ENCODE results near the gene SPINDOC.

Gene SPINDOC

DNA sequence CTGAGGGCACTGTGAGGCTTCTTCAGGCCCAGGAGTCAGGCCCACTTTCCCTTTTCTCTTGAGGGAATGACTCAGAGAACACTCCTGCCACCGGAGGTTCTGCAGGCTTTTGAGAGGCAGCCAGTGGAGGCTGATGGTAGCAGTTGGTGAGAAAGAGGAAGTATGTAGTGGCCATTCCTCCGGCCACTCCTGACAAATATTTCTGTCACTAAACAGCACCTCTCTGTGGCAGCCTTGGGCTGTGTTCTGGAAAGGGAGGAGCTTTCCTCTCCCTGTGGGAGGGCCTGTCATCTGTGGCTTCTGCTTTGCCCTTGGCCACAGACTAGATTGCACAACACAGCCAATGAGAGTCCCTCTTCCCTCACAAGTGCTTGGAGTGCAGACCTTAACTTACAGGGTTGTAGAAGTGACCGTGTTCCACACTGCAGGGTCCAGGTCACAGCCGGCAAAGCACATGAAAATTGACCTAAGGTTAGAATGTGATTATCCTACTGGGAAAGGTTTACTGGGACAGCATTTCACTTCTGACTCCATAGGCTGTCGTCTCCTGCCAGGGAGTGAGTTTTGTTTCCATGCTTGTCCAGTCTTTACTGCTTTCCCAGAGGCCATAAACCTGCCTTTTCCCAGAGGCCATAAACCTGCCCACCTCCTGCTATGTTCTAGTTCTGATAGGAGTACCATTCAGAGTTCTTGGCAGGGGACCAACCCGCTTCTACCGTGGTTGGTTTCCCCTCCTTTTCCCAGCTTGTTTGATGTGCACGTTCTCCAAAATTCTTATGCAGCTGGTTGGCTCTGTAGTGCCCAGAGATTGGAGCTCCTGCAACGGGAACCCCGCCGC lies 58.9 kb downstream of the SPINDOC start:
- ChIA-PET POLR2A (interaction anchor here (0.8 to 1.3 kb wide), 2 partner anchors 11 to 34 kb away, joined by 3 to 5 read pairs; partner anchors contain the start of gene MARK2), CTCF (interaction anchor here (0.6 to 1.9 kb wide), 4 partner anchors 11 to 104 kb away, joined by 3 to 8 read pairs (median 4); no protein-coding TSS in a partner anchor)
- TF ChIP-seq, protein P1, sequence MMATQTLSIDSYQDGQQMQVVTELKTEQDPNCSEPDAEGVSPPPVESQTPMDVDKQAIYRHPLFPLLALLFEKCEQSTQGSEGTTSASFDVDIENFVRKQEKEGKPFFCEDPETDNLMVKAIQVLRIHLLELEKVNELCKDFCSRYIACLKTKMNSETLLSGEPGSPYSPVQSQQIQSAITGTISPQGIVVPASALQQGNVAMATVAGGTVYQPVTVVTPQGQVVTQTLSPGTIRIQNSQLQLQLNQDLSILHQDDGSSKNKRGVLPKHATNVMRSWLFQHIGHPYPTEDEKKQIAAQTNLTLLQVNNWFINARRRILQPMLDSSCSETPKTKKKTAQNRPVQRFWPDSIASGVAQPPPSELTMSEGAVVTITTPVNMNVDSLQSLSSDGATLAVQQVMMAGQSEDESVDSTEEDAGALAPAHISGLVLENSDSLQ (IDR thresholded peaks at IDR 0.05), result peak; percentile 24; the same call in 1 of the 2 replicates
- TF ChIP-seq ZNF384 (IDR thresholded peaks at IDR 0.05), result no peak
- TF ChIP-seq ARNT (IDR thresholded peaks at IDR 0.05), result no peak
- TF ChIP-seq SP1 (IDR thresholded peaks at IDR 0.05), result no peak
- no peak for TF ChIP-seq FOXM1 (IDR thresholded peaks at IDR 0.05; ENCODE audit: borderline replicate concordance)
- TF ChIP-seq TARDBP (IDR thresholded peaks at IDR 0.05), result no peak
- no peak for TF ChIP-seq ELF4 (IDR thresholded peaks at IDR 0.05)
- TF ChIP-seq SUZ12 (IDR thresholded peaks at IDR 0.05), result no peak
- peak; percentile 79 for DNase-seq (ENCODE audit: extremely low spot score)

DNA sequence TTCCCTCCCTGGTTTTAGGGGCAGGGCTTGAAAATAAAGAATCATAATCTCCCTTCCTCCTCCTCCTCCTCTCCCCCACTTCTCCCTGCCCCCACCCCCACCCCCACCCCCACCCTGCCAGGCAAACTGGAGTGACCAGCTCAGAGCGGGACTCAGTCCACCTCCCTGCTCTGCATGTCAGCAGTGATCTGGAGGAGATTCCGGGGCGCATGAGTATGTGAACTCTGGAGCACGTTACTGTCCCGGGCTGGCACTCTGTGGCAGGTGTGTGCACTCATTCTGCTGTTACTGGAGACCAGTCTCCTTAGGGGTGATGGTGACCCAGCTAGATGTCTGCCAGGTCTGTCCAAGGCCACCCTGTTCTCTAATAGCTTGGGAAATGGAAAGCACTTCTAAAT lies 59.5 kb downstream of the SPINDOC start:
- POLR2A ChIA-PET, result interaction anchor here (0.8 to 1.3 kb wide), 2 partner anchors 10 to 34 kb away, joined by 3 to 5 read pairs; partner anchors contain the start of gene MARK2
- no peak for DNase-seq (ENCODE audit: extremely low spot score)
- no peak for TF ChIP-seq HDGF (IDR thresholded peaks at IDR 0.05; ENCODE audit: borderline replicate concordance)
- no peak for TF ChIP-seq CTBP1 (IDR thresholded peaks at IDR 0.05; ENCODE audit: borderline replicate concordance)
- TF ChIP-seq SP1 (IDR thresholded peaks at IDR 0.05), result no peak
- TF ChIP-seq, protein P1 (IDR thresholded peaks at IDR 0.05), result no peak
- no peak for TF ChIP-seq L3MBTL2 (conservative IDR thresholded peaks at IDR 0.05)
- CTCF ChIA-PET, result interaction anchor here (1.6 to 1.9 kb wide), 2 partner anchors 11 to 37 kb away, joined by 6 to 8 read pairs; no protein-coding TSS in a partner anchor

DNA sequence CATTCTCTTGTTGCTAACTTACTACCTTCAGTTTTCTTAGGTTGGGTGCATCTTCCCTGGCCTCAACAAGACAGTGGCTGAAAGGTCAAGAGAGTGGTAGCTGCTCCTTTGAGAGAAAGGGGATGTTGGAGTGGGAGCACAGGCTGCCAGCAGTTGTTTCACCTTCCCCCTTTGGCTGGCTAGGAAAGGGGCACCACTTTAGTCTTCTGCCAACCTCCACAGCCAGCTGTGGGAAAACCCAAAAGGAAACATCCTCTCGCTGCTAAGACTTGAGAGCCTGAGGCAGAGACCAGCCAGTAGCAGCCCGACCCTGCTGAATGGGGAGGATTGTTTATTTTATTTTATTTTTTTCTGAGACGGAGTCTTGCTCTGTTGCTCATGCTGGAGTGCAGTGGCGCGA lies 60.1 kb downstream of the SPINDOC start:
- POLR2A ChIA-PET, result interaction anchor here (1.3 kb wide), 1 partner anchor 10 kb away, joined by 3 read pairs; no protein-coding TSS in a partner anchor
- TF ChIP-seq, protein P1 (IDR thresholded peaks at IDR 0.05), result no peak
- TF ChIP-seq FOXM1 (IDR thresholded peaks at IDR 0.05; ENCODE audit: borderline replicate concordance) (no peak), ZNF384 (IDR thresholded peaks at IDR 0.05) (no peak), FOXK2 (IDR thresholded peaks at IDR 0.05) (no peak), HDGF (IDR thresholded peaks at IDR 0.05; ENCODE audit: borderline replicate concordance) (no peak), SUZ12 (IDR thresholded peaks at IDR 0.05) (no peak)
- CTCF ChIA-PET, result interaction anchor here (1.6 to 1.9 kb wide), 2 partner anchors 10 to 37 kb away, joined by 6 to 8 read pairs; no protein-coding TSS in a partner anchor
- DNase-seq (ENCODE audit: extremely low spot score), result no peak

DNA sequence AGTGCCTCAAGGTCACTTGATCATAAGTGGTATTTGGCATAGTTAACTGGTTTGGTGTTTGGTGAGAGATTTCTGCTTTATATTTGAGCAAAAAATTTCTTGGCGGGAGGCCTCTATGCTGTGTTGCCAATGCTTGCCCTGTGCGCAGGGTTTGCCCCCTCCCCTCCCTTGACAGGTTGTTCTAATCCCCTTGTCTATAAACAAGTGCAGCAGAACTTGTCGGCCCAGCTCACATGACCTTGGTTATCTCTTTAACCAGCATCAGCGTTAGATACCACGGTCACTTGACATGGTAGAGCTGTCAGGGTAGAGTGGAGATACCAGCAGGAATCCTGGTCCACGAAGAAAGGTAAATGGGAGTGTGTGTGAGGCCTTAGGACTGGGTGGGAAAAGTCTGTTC lies 61.3 kb downstream of the SPINDOC start:
- TF ChIP-seq L3MBTL2 (conservative IDR thresholded peaks at IDR 0.05), result no peak
- no peak for TF ChIP-seq FOXM1 (IDR thresholded peaks at IDR 0.05; ENCODE audit: borderline replicate concordance)
- no peak for TF ChIP-seq ELF4 (IDR thresholded peaks at IDR 0.05)
- no peak for TF ChIP-seq CTBP1 (IDR thresholded peaks at IDR 0.05; ENCODE audit: borderline replicate concordance)
- no peak for TF ChIP-seq ZNF384 (IDR thresholded peaks at IDR 0.05)
- no peak for TF ChIP-seq LEF1 (IDR thresholded peaks at IDR 0.05; ENCODE audit: borderline replicate concordance)
- no peak for TF ChIP-seq TARDBP (IDR thresholded peaks at IDR 0.05)
- TF ChIP-seq SP1 (IDR thresholded peaks at IDR 0.05), result no peak
- DNase-seq (ENCODE audit: extremely low spot score), result no peak
- POLR2A ChIA-PET, result no interaction called here
- CTCF ChIA-PET, result no interaction called here

DNA sequence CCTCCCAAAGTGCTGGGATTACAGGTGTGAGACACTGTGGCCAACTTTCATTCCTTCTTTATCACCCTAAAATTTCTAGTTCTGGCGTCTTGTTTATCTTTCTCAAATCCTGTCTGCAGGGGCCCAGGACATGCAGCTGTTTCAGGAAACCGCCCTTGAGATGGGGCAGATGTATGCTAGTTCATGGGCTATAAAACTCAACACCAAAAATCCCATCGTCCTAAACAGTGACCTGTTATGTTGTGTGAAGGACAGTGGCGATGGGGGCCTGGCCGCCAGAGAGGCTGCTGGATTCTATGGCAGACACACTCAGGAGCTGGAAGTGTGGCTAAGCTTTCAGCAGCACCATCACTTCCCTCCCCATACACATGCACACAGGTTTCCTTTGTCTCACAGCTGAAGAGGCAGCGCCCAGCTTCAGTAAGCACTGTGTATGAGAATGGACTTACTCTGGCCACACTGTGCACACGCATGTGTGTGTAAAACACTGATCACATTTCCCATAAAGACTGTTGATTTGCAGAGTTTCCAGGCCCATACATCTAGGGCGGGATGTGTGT lies 62.3 kb downstream of the SPINDOC start:
- POLR2A ChIA-PET, result interaction anchor here (1.6 kb wide), 1 partner anchor 37 kb away, joined by 8 read pairs; the partner anchor contains the start of gene MARK2

DNA sequence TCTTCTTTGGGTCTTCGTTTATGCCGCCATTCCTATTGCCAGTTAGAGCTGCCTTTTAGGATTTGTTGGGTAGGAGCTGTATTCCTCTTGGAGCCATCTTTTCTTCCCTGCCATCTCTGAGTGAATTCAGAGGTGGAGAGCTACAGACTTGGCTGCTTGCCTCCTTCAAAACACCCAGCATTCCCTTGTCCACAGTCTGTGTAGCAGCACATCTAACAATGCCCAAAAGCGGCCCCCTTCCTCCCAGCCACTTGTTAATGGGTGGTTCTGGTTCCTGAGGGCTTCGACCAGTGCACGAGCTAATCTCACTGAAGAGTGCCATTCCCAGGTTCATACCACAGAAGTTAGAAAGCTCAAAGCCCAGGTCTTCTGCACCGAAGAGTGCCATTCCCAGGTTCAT lies 63.4 kb downstream of the SPINDOC start:
- POLR2A ChIA-PET, result interaction anchor here (1.6 kb wide), 1 partner anchor 38 kb away, joined by 8 read pairs; the partner anchor contains the start of gene MARK2
- TF ChIP-seq BHLHE40 (IDR thresholded peaks at IDR 0.05; ENCODE audit: borderline replicate concordance), result no peak
- TF ChIP-seq CTBP1 (IDR thresholded peaks at IDR 0.05; ENCODE audit: borderline replicate concordance), result no peak
- TF ChIP-seq FOXA1 (IDR thresholded peaks at IDR 0.05), result no peak
- TF ChIP-seq ARNT (IDR thresholded peaks at IDR 0.05), result no peak
- TF ChIP-seq TARDBP (IDR thresholded peaks at IDR 0.05), result no peak
- TF ChIP-seq NFRKB (IDR thresholded peaks at IDR 0.05), result no peak
- TF ChIP-seq ELF4 (IDR thresholded peaks at IDR 0.05), result no peak
- TF ChIP-seq L3MBTL2 (conservative IDR thresholded peaks at IDR 0.05), result no peak
- CTCF ChIA-PET, result interaction anchor here (0.6 kb wide), 1 partner anchor 14 kb away, joined by 3 read pairs; no protein-coding TSS in a partner anchor
- no peak for DNase-seq (ENCODE audit: extremely low spot score)

More for the DNA sequence above, 62.3 kb downstream of the SPINDOC start:
- DNase-seq (ENCODE audit: extremely low spot score), result no peak
- TF ChIP-seq NFRKB (IDR thresholded peaks at IDR 0.05) (no peak), ARNT (IDR thresholded peaks at IDR 0.05) (no peak), SUZ12 (IDR thresholded peaks at IDR 0.05) (no peak), ZNF384 (IDR thresholded peaks at IDR 0.05) (no peak), L3MBTL2 (conservative IDR thresholded peaks at IDR 0.05) (no peak), SP1 (IDR thresholded peaks at IDR 0.05) (no peak)
- CTCF ChIA-PET, result interaction anchor here (0.7 kb wide), 1 partner anchor 51 kb away, joined by 3 read pairs; no protein-coding TSS in a partner anchor

Data from HEK293T (cell line).